Measurements from ENCODE around the gene NMUR2.

GRCh38 chr5:152397581-152397980 lies 7.5 kb downstream of the NMUR2 start:
- TF ChIP-seq POLR2A (IDR thresholded peaks at IDR 0.05; ENCODE audit: extremely low read depth, insufficient read length) = no peak
- no peak for TF ChIP-seq CTCF (IDR thresholded peaks at IDR 0.05; ENCODE audit: low read depth, low read length)
- TF ChIP-seq MAX (IDR thresholded peaks at IDR 0.05; ENCODE audit: low read depth, low read length) = no peak
- no peak for TF ChIP-seq MYC (IDR thresholded peaks at IDR 0.05; ENCODE audit: low read depth, low read length)

Measured in NB4 (cell line).